ENCODE measurements around the gene PRR23A.
"Not testable (repeated sequence)": the region's sequence is repeated elsewhere in the genome, so short reads cannot be mapped to it uniquely, and the experiment has no call there.

PRR23A gene

GRCh38 chr3:139006051-139006716 lies at the start of gene PRR23A:
Gene PRR23A, minus strand, starts transcription at chr3:139006268. Its CDS starts 0 bp downstream, at chr3:139006268.
- no peak for DNase-seq (ENCODE audit: low read depth in 3 of 3)

- DNase-seq (ENCODE audit: low read depth in 3 of 3): no peak
These were observed 46.9 kb upstream of the PRR23A start for GRCh38 chr3:139052802-139053600.

GRCh38 chr3:139044366-139045210 lies 38.5 kb upstream of the PRR23A start, which contains the start of gene PRR23C:
Gene PRR23C, minus strand, starts transcription at chr3:139044892. Its CDS starts 272 bp downstream, at chr3:139044620.
- no peak for DNase-seq (ENCODE audit: low read depth in 3 of 3)

- DNase-seq (ENCODE audit: low read depth in 3 of 3): no peak
These were observed 37.7 kb upstream of the PRR23A start for GRCh38 chr3:139043554-139044365.

- no peak for DNase-seq (ENCODE audit: low read depth in 3 of 3)
These were observed 31.4 kb upstream of the PRR23A start for GRCh38 chr3:139037478-139037877.

- DNase-seq (ENCODE audit: low read depth in 3 of 3): no peak
These were observed 26.4 kb upstream of the PRR23A start for GRCh38 chr3:139032326-139033002.

GRCh38 chr3:139030576-139030975 lies 24.5 kb upstream of the PRR23A start:
- DNase-seq (ENCODE audit: low read depth in 3 of 3): not testable (repeated sequence)

GRCh38 chr3:139024968-139025367 lies 18.9 kb upstream of the PRR23A start:
- no peak for DNase-seq (ENCODE audit: low read depth in 3 of 3)

GRCh38 chr3:139020868-139021234 lies 14.8 kb upstream of the PRR23A start, which contains the start of gene PRR23B:
Gene PRR23B, minus strand, starts transcription at chr3:139020926. Its CDS starts 265 bp downstream, at chr3:139020661.
- no peak for DNase-seq (ENCODE audit: low read depth in 3 of 3)

- DNase-seq (ENCODE audit: low read depth in 3 of 3): no peak
These were observed 14.2 kb upstream of the PRR23A start for GRCh38 chr3:139020036-139020867.

- DNase-seq (ENCODE audit: low read depth in 3 of 3): no peak
These were observed 10.5 kb upstream of the PRR23A start for GRCh38 chr3:139016430-139017048.

GRCh38 chr3:139005356-139005993 lies 593 bp downstream of the PRR23A start:
- DNase-seq (ENCODE audit: low read depth in 3 of 3): no peak

GRCh38 chr3:138995706-138996105 lies 10.4 kb downstream of the PRR23A start:
- no peak for DNase-seq (ENCODE audit: low read depth in 3 of 3)

GRCh38 chr3:138987181-138987580 lies 18.9 kb downstream of the PRR23A start:
- DNase-seq (ENCODE audit: low read depth in 3 of 3): no peak

GRCh38 chr3:138985932-138986331 lies 20.1 kb downstream of the PRR23A start:
- no peak for DNase-seq (ENCODE audit: low read depth in 3 of 3)

GRCh38 chr3:138984816-138985215 lies 21.3 kb downstream of the PRR23A start:
- DNase-seq (ENCODE audit: low read depth in 3 of 3): no peak

- DNase-seq (ENCODE audit: low read depth in 3 of 3): no peak
These were observed 30.0 kb downstream of the PRR23A start for GRCh38 chr3:138976047-138976446.

GRCh38 chr3:138975351-138975750 lies 30.7 kb downstream of the PRR23A start:
- DNase-seq (ENCODE audit: low read depth in 3 of 3): no peak

- no peak for DNase-seq (ENCODE audit: low read depth in 3 of 3)
These were observed 31.6 kb downstream of the PRR23A start for GRCh38 chr3:138974462-138974861.
